Right renal cortex interstitium (tissue), 3 donors: ENCODE data around the gene PPM1J. TPM values are rescaled to one million over a fixed set of nuclear protein-coding genes. Genes with fewer than 3 reads are reported as not detected.
"Not testable (repeated sequence)": the region's sequence is repeated elsewhere in the genome, so short reads cannot be mapped to it uniquely, and the experiment has no call there.

Experiments
- DNase-seq, 3 donors: peaks; one replicate each; pipeline ENCODE4 v3.0.0-alpha.2; 2013; ENCODE audit warnings: low read depth in 3 of 3, low spot score in 2 of 3
- polyA plus RNA-seq, 3 donors: library from polyadenylated mRNA; unstranded; fragments of 120-200 nt; gene quantifications; one replicate each; pipeline ENCODE4 v1.2.1, GENCODE V29; 2013; ENCODE audit not compliant: insufficient read length in 3 of 3

Gene PPM1J
- 1 to 10 TPM in 1 of 3 donors, under 1 TPM in 2; 0.71 to 1.1 (median 0.93) TPM for polyA plus RNA-seq

- DNase-seq = peak in 2 of 3 donors; percentile 75 to 80
Observed at GRCh38 chr1:112715264-112716053, at the start of gene PPM1J. Gene PPM1J (minus strand): TSS chr1:112715332. CDS start chr1:112715301, 31 bp downstream.

GRCh38 chr1:112762541-112763500 is 47.7 kb upstream of the PPM1J start:
- DNase-seq = no peak

- no peak for DNase-seq
Observed at GRCh38 chr1:112761714-112762480, 46.8 kb upstream of the PPM1J start.

- DNase-seq = no peak
Observed at GRCh38 chr1:112759228-112759627, 44.1 kb upstream of the PPM1J start.

- no peak for DNase-seq
Observed at GRCh38 chr1:112754116-112754628, 39.0 kb upstream of the PPM1J start.

- no peak for DNase-seq
Observed at GRCh38 chr1:112748396-112748795, 33.3 kb upstream of the PPM1J start.

- peak in 1 of 3 donors; percentile 36 for DNase-seq
Observed at GRCh38 chr1:112744009-112744578, 29.0 kb upstream of the PPM1J start.

GRCh38 chr1:112743174-112744008 is 28.3 kb upstream of the PPM1J start:
- no peak for DNase-seq

- DNase-seq = no peak
Observed at GRCh38 chr1:112737573-112737972, 22.4 kb upstream of the PPM1J start.

- DNase-seq = no peak
Observed at GRCh38 chr1:112735752-112736151, 20.6 kb upstream of the PPM1J start.

- DNase-seq = no peak
Observed at GRCh38 chr1:112731451-112731850, 16.3 kb upstream of the PPM1J start.

- no peak for DNase-seq
Observed at GRCh38 chr1:112729909-112730308, 14.8 kb upstream of the PPM1J start.

GRCh38 chr1:112729011-112729410 is 13.9 kb upstream of the PPM1J start:
- not testable (repeated sequence) for DNase-seq

GRCh38 chr1:112728306-112728971 is 13.3 kb upstream of the PPM1J start:
- not testable (repeated sequence) for DNase-seq

- no peak for DNase-seq
Observed at GRCh38 chr1:112727716-112728115, 12.6 kb upstream of the PPM1J start.

GRCh38 chr1:112724240-112724639 is 9.1 kb upstream of the PPM1J start:
- DNase-seq = not testable (repeated sequence)

- no peak for DNase-seq
Observed at GRCh38 chr1:112723511-112723839, 8.3 kb upstream of the PPM1J start.

- DNase-seq = no peak
Observed at GRCh38 chr1:112722601-112723510, 7.7 kb upstream of the PPM1J start.
